Loucy (cell line): ENCODE measurements around the gene IL5.
"Not testable (repeated sequence)": the region's sequence is repeated elsewhere in the genome, so short reads cannot be mapped to it uniquely, and the experiment has no call there.

Experiments used
- H2AFZ ChIP-seq: fragments of 200-600 bp; sonication (generic); 2 replicates; pipeline ENCODE4 v1.6.0; 2016; ENCODE audit warnings: antibody characterized with exemption, mild to moderate bottlenecking, low read length, moderate library complexity
- H3F3A ChIP-seq: fragments of 200-600 bp; 2 replicates; pipeline ENCODE4 v1.6.0; 2016; ENCODE audit warnings: antibody characterized with exemption, low read depth, mild to moderate bottlenecking
- H3K27me3 ChIP-seq: fragments of 200-600 bp; sonication (generic); 2 replicates; pipeline ENCODE4 v1.6.1; 2014; ENCODE audit warnings: low read length, mild to moderate bottlenecking; ENCODE audit not compliant: insufficient read depth, poor library complexity, severe bottlenecking
- H3K36me3 ChIP-seq: fragments of 200-600 bp; sonication (generic); 2 replicates; pipeline ENCODE4 v1.6.1; 2016; ENCODE audit warnings: low read length; ENCODE audit not compliant: insufficient read depth
- H3K4me1 ChIP-seq: fragments of 200-600 bp; sonication (generic); 2 replicates; pipeline ENCODE4 v1.5.1; 2014; ENCODE audit warnings: low read length, mild to moderate bottlenecking; ENCODE audit not compliant: insufficient read depth, poor library complexity, severe bottlenecking
- H3K4me2 ChIP-seq: fragments of 200-600 bp; sonication (generic); 2 replicates; pipeline ENCODE4 v1.6.0; 2014; ENCODE audit warnings: antibody characterized with exemption, low read length, low read depth, mild to moderate bottlenecking; ENCODE audit not compliant: poor library complexity, severe bottlenecking
- H3K4me3 ChIP-seq: fragments of 200-600 bp; sonication (generic); 2 replicates; pipeline ENCODE4 v1.5.1; 2014; ENCODE audit warnings: low read length, mild to moderate bottlenecking, mixed read lengths; ENCODE audit not compliant: poor library complexity, severe bottlenecking
- H3K79me2 ChIP-seq: fragments of 200-600 bp; sonication (generic); 2 replicates; pipeline ENCODE4 v1.6.1; 2014; ENCODE audit warnings: low read length; ENCODE audit not compliant: insufficient read depth
- H3K9ac ChIP-seq: fragments of 200-600 bp; sonication (generic); 2 replicates; pipeline ENCODE4 v1.6.0; 2014; ENCODE audit warnings: mild to moderate bottlenecking, low read depth, low read length, moderate library complexity; ENCODE audit not compliant: poor library complexity, severe bottlenecking
- H3K9me2 ChIP-seq: fragments of 200-600 bp; sonication (generic); replicated peaks from 2 replicates; pipeline ENCODE4 v1.6.1; 2016; ENCODE audit warnings: low read depth, low read length, mixed read lengths
- H3K9me3 ChIP-seq: fragments of 200-600 bp; sonication (generic); 2 replicates; pipeline ENCODE4 v1.6.1; 2014; ENCODE audit warnings: mild to moderate bottlenecking, antibody characterized with exemption, low read length, low read depth; ENCODE audit not compliant: insufficient read depth
- H4K20me1 ChIP-seq: fragments of 200-600 bp; sonication (generic); 2 replicates; pipeline ENCODE4 v1.6.0; 2014; ENCODE audit warnings: antibody characterized with exemption, low read length, mild to moderate bottlenecking; ENCODE audit not compliant: insufficient read depth, poor library complexity, severe bottlenecking
- EZH2phosphoT487 ChIP-seq: fragments of 200-600 bp; IDR thresholded peaks from 2 replicates; pipeline ENCODE4 v1.6.1; 2018; ENCODE audit warnings: antibody characterized with exemption, mild to moderate bottlenecking, moderate library complexity, borderline replicate concordance
- TF ChIP-seq, protein P1 (sequence below): fragments of 200-600 bp; sonication (generic); conservative IDR thresholded peaks from 2 replicates; pipeline ENCODE4 v1.5.1; 2014; ENCODE audit warnings: mild to moderate bottlenecking, antibody characterized with exemption, low read length

IL5 gene

DNA sequence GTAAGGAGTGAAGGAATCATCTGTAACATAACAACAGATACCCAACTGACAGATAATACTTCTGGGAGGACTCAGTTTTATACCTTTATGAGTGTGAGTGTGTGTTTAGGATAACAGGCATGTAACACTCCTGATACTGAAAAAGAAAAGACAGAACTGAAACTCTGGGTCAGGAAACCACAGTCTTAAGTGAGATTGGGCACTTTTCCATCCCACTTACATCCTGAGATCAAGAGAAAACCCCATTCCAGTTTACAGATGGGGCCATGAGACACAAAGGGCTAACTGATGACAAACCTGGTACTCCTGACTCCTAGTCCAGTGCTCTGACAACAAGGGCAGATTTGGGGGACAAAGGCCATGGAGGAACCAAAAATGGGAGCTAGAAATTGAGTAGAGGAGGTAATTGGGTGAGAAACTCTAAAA lies 18.0 kb downstream of the IL5 start:
- no peaks in the 10 kb centered on the region for H4K20me1 ChIP-seq
- no peaks in the 10 kb centered on the region for H3K9me2 ChIP-seq
- H3K9me3 ChIP-seq, result no peaks in the 10 kb centered on the region
- H3K4me2 ChIP-seq, result no peak overlapping the region
- H3K79me2 ChIP-seq, result no peaks in the 10 kb centered on the region
- no peak overlapping the region for H2AFZ ChIP-seq
- H3K4me1 ChIP-seq, result peaks cover 9% of the 10 kb centered on the region
- H3K27me3 ChIP-seq, result no peaks in the 10 kb centered on the region
- H3K9ac ChIP-seq, result no peak overlapping the region
- TF ChIP-seq EZH2phosphoT487, result no peak
- TF ChIP-seq, protein P1, sequence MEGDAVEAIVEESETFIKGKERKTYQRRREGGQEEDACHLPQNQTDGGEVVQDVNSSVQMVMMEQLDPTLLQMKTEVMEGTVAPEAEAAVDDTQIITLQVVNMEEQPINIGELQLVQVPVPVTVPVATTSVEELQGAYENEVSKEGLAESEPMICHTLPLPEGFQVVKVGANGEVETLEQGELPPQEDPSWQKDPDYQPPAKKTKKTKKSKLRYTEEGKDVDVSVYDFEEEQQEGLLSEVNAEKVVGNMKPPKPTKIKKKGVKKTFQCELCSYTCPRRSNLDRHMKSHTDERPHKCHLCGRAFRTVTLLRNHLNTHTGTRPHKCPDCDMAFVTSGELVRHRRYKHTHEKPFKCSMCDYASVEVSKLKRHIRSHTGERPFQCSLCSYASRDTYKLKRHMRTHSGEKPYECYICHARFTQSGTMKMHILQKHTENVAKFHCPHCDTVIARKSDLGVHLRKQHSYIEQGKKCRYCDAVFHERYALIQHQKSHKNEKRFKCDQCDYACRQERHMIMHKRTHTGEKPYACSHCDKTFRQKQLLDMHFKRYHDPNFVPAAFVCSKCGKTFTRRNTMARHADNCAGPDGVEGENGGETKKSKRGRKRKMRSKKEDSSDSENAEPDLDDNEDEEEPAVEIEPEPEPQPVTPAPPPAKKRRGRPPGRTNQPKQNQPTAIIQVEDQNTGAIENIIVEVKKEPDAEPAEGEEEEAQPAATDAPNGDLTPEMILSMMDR, result no peak
- H3K36me3 ChIP-seq, result no peaks in the 10 kb centered on the region
- H3F3A ChIP-seq, result no peaks in the 10 kb centered on the region
- H3K4me3 ChIP-seq, result no peak overlapping the region

DNA sequence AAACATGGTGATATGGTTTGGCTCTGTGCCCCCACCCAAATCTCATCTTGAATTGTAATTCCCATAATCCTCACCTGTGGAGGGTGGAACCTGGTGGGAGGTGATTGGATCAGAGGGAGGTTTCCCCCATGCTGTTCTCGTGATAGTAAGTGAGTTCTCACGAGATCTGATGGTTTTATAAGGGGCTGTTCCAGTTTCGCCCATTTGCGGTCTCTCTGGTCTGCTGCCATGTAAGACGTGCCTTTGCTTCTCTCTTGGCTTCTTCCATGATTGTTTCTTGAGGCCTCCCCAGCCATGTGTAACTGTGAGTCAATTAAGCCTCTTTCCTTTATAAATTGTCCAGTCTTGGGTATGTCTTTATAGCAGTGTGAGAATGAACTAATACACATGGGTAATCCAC lies 18.4 kb downstream of the IL5 start:
- not testable (repeated sequence) for H3K4me2 ChIP-seq, H3K27me3 ChIP-seq, H3K9me3 ChIP-seq, H2AFZ ChIP-seq, H3F3A ChIP-seq, H3K4me3 ChIP-seq, H3K4me1 ChIP-seq, H4K20me1 ChIP-seq, H3K36me3 ChIP-seq, H3K9ac ChIP-seq, H3K9me2 ChIP-seq, H3K79me2 ChIP-seq

- H3K27me3 ChIP-seq, H2AFZ ChIP-seq, H3K4me2 ChIP-seq, H3K4me1 ChIP-seq, H3K4me3 ChIP-seq, H3K79me2 ChIP-seq, H3K9me3 ChIP-seq, H3F3A ChIP-seq, H3K36me3 ChIP-seq, H4K20me1 ChIP-seq, H3K9me2 ChIP-seq, H3K9ac ChIP-seq: not testable (repeated sequence)
Measured at GRCh38 chr5:132522067-132522466, 21.3 kb downstream of the IL5 start.

DNA sequence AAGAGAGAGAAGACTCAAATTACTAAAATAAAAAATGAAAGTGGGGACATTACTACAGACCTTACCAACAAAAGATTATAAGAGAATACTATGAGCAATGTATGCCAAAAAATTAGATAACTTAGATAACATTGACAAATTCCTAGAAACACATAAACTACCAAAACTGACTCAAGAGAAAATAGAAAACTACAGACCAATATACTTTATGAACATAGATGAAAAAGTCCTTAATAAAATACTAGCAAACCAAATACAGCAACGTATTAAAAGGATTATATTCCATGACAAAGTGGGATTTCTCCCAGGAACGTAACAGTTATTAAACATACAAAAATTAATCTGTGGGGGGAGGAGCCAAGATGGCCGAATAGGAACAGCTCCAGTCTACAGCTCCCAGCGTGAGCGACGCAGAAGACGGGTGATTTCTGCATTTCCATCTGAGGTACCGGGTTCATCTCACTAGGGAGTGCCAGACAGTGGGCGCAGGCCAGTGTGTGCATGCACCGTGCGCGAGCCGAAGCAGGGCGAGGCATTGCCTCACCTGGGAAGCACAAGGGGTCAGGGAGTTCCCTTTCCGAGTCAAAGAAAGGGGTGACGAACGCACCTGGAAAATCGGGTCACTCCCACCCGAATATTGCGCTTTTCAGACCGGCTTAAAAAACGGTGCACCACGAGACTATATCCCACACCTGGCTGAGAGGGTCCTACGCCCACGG lies 29.5 kb downstream of the IL5 start:
- not testable (repeated sequence) for H3K4me3 ChIP-seq, H4K20me1 ChIP-seq, H3F3A ChIP-seq, H3K36me3 ChIP-seq, H3K9me3 ChIP-seq, H3K27me3 ChIP-seq, H2AFZ ChIP-seq, H3K9me2 ChIP-seq, H3K4me1 ChIP-seq, H3K79me2 ChIP-seq, H3K4me2 ChIP-seq, H3K9ac ChIP-seq
